LNCAP (cell line): Measurements from ENCODE around the gene MSRB1.

Source experiments
- CTCF ChIP-seq: fragments of 450-650 bp; IDR thresholded peaks from 2 replicates; pipeline ENCODE4 v1.5.1; 2017; ENCODE audit warnings: mild to moderate bottlenecking

The MSRB1 gene

GRCh38 chr16:1922357-1922756 is 20.6 kb downstream of the MSRB1 start:
- TF ChIP-seq CTCF = no peak

DNA sequence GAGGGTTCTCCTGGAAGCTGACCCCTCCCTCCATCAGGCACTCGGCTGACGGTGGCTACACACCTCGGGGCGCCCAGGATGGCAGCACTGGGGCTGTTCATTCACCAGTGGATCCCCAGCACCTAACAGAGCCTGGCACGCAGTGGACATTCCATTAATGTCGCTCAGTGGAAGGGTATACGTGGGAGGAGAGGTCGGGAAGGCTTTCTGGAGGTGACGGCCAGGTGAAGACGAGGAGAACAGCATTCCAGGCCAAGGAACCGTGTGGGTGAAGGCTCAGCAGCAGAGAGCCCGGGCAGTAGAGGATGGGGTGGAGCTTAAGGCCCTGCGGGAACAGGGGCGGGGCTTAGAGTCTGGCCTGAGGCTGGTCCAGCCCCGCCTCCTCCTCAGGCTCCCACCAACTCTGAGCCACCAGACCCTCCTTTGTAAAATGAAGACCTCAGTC is 22.2 kb downstream of the MSRB1 start:
- no peak for TF ChIP-seq CTCF

DNA sequence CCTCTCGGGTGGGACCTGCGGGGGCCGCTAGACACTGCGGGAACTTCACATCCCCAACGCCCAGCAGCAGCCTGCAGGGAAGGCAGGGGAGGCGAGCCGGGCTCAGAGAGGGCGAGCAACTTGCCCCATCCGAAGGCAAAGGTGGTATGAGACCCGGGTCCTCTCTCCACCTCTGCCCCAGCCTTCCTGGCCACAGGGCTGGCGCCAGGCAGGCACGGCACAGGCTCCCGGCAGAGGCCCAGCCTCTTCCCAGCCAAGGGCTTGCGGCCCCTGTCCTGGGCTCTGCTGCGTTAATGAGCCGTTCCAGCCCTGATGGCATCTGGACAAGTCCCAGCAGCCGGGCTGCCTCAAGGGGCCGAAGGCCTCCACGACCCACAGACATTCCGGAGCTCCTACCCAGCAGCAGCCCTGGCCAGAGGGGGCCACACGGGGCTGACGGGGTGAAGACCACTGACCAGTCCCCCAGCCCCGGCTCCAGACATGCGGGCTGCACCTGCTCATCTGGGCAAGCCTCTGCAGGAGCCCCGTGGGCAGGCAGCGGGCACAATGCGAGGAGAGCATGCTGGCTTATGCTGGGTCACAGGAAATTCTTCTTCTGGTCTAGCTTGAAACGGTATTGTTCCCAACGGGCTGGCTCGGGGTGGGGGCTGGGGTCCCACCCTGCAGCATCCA is 23.5 kb downstream of the MSRB1 start:
- TF ChIP-seq CTCF = no peak

GRCh38 chr16:1918351-1919326 is 24.4 kb downstream of the MSRB1 start, which contains the start of gene HS3ST6:
TSS of gene HS3ST6 (minus strand) at chr16:1918415. CDS start at chr16:1918323, 92 bp downstream.
- TF ChIP-seq CTCF = no peak

GRCh38 chr16:1917665-1918350 is 25.2 kb downstream of the MSRB1 start:
- TF ChIP-seq CTCF = no peak

- TF ChIP-seq CTCF = no peak
These were observed 25.8 kb downstream of the MSRB1 start for GRCh38 chr16:1917056-1917664.

DNA sequence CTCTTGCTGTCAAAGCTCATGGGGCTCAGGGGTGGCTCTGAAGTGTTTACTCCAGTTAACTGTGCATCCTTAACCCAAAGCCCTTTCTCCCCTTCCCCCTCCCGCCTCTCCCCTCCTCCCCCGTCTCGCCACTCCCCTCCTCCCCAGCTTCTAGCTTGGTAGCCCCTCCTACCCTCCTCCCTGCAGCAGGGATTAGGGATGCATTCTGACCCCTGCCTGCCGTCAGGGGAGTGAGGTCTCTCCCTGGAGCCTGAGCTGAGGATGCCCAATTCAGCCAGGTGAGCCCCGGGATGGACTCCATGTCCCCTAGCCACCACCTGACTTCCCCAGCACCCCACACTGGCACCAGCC is 26.4 kb downstream of the MSRB1 start:
- no peak for TF ChIP-seq CTCF
